Measurements from ENCODE around the gene C1orf21.

C1orf21 gene

DNA sequence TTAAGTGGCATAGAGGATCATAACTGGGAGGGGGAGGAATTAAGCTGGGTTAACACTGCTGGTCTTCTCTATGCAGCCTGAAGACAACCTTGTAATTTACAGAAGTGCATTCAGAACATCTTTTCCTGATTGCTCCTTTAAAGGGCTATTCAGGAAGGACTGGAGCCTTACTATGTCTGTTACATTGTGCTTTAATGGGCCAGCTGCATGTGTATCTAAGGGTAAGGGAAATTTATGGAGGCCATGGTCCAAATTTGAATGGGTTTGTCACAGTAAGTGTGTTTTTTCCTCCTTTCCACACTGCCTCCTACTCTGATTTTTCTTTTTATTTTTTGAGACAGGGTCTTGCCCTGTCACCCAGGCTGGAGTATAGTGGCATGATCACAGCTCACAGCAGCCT lies 19.6 kb downstream of the C1orf21 start:
- Histone ChIP-seq H3K9me3 (ENCODE audit: control insufficient read depth, low read length) (no peaks in the 10 kb centered on the region), H3K36me3 (ENCODE audit: control insufficient read depth, insufficient read depth, low read length) (no peaks in the 10 kb centered on the region), H3K4me3 (ENCODE audit: insufficient read depth, low read depth, low read length, poor library complexity, severe bottlenecking) (no peak overlapping the region), H3K27me3 (replicated peaks; ENCODE audit: control insufficient read depth, insufficient read depth, low read length, poor library complexity, severe bottlenecking) (no peaks in the 10 kb centered on the region), H3K4me1 (ENCODE audit: control insufficient read depth, insufficient read depth, low read length, poor library complexity, severe bottlenecking) (no peaks in the 10 kb centered on the region), H3K27ac (ENCODE audit: insufficient read depth, low read length, poor library complexity, severe bottlenecking) (no peak overlapping the region)
- no peak for DNase-seq

- no peaks in the 10 kb centered on the region for H3K27me3 ChIP-seq (replicated peaks; ENCODE audit: control insufficient read depth, insufficient read depth, low read length, poor library complexity, severe bottlenecking)
- no peak for DNase-seq
- no peak overlapping the region for H3K27ac ChIP-seq (ENCODE audit: insufficient read depth, low read length, poor library complexity, severe bottlenecking)
- H3K4me3 ChIP-seq (ENCODE audit: insufficient read depth, low read depth, low read length, poor library complexity, severe bottlenecking): no peak overlapping the region
- H3K9me3 ChIP-seq (ENCODE audit: control insufficient read depth, low read length): no peaks in the 10 kb centered on the region
- H3K36me3 ChIP-seq (ENCODE audit: control insufficient read depth, insufficient read depth, low read length): no peaks in the 10 kb centered on the region
- H3K4me1 ChIP-seq (ENCODE audit: control insufficient read depth, insufficient read depth, low read length, poor library complexity, severe bottlenecking): no peaks in the 10 kb centered on the region
Observed at GRCh38 chr1:184407816-184408510, 21.1 kb downstream of the C1orf21 start.

DNA sequence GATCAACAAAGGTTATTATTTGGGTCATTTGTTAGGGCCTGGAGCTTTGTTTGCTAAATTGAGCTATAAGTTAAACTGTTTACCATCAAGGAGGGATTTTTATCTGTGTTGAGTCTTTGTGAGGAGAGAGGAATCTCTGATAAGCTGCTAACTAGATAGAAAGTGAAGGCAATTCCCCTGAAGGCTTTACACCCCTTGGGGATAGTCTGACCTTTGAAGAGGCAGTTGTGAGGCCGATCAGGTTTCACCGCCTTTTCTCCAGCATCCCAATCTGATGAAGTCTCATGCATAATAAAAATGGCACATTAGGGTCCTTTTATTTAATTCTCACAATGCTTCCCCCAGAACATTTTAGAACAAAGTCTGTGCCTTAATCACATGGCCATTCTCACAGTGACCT lies 21.8 kb downstream of the C1orf21 start:
- Histone ChIP-seq H3K27me3 (replicated peaks; ENCODE audit: control insufficient read depth, insufficient read depth, low read length, poor library complexity, severe bottlenecking) (no peaks in the 10 kb centered on the region), H3K36me3 (ENCODE audit: control insufficient read depth, insufficient read depth, low read length) (no peaks in the 10 kb centered on the region), H3K4me1 (ENCODE audit: control insufficient read depth, insufficient read depth, low read length, poor library complexity, severe bottlenecking) (no peaks in the 10 kb centered on the region), H3K9me3 (ENCODE audit: control insufficient read depth, low read length) (no peaks in the 10 kb centered on the region), H3K4me3 (ENCODE audit: insufficient read depth, low read depth, low read length, poor library complexity, severe bottlenecking) (no peak overlapping the region), H3K27ac (ENCODE audit: insufficient read depth, low read length, poor library complexity, severe bottlenecking) (no peak overlapping the region)
- no peak for DNase-seq

- Histone ChIP-seq H3K27me3 (replicated peaks; ENCODE audit: control insufficient read depth, insufficient read depth, low read length, poor library complexity, severe bottlenecking) (no peaks in the 10 kb centered on the region), H3K4me1 (ENCODE audit: control insufficient read depth, insufficient read depth, low read length, poor library complexity, severe bottlenecking) (no peaks in the 10 kb centered on the region), H3K36me3 (ENCODE audit: control insufficient read depth, insufficient read depth, low read length) (no peaks in the 10 kb centered on the region), H3K4me3 (ENCODE audit: insufficient read depth, low read depth, low read length, poor library complexity, severe bottlenecking) (no peak overlapping the region), H3K9me3 (ENCODE audit: control insufficient read depth, low read length) (no peaks in the 10 kb centered on the region), H3K27ac (ENCODE audit: insufficient read depth, low read length, poor library complexity, severe bottlenecking) (no peak overlapping the region)
- DNase-seq: no peak
Observed at GRCh38 chr1:184409011-184409410, 22.2 kb downstream of the C1orf21 start.

- DNase-seq: no peak
- no peak overlapping the region for H3K4me3 ChIP-seq (ENCODE audit: insufficient read depth, low read depth, low read length, poor library complexity, severe bottlenecking)
Observed at GRCh38 chr1:184412472-184412871, 25.6 kb downstream of the C1orf21 start.

DNA sequence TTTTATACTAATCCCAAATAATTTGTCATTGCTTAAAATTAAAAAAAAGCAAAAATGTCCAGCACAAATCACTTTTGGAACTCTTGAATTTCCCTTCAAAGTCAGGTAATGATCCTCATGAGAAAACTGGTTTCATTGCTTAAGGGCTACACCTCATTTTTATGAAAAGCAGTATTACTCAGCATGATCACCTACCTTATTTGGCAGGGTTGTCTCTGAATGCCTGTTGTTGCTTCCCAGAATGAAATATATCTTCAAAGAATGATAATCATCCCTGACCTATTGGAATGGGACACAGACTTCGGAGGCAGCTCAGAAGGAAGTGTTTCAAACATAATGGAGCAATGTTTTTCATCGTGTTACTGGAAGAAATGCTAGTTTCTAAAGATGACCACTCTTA lies 29.7 kb downstream of the C1orf21 start:
- Histone ChIP-seq H3K4me3 (ENCODE audit: insufficient read depth, low read depth, low read length, poor library complexity, severe bottlenecking) (no peak overlapping the region), H3K9me3 (ENCODE audit: control insufficient read depth, low read length) (no peaks in the 10 kb centered on the region), H3K4me1 (ENCODE audit: control insufficient read depth, insufficient read depth, low read length, poor library complexity, severe bottlenecking) (no peaks in the 10 kb centered on the region), H3K27ac (ENCODE audit: insufficient read depth, low read length, poor library complexity, severe bottlenecking) (no peak overlapping the region), H3K27me3 (replicated peaks; ENCODE audit: control insufficient read depth, insufficient read depth, low read length, poor library complexity, severe bottlenecking) (no peaks in the 10 kb centered on the region), H3K36me3 (ENCODE audit: control insufficient read depth, insufficient read depth, low read length) (no peaks in the 10 kb centered on the region)
- DNase-seq: no peak

More at GRCh38 chr1:184412472-184412871, 25.6 kb downstream of the C1orf21 start:
- no peak overlapping the region for H3K27ac ChIP-seq (ENCODE audit: insufficient read depth, low read length, poor library complexity, severe bottlenecking)
- no peaks in the 10 kb centered on the region for H3K9me3 ChIP-seq (ENCODE audit: control insufficient read depth, low read length)
- H3K36me3 ChIP-seq (ENCODE audit: control insufficient read depth, insufficient read depth, low read length): no peaks in the 10 kb centered on the region
- no peaks in the 10 kb centered on the region for H3K4me1 ChIP-seq (ENCODE audit: control insufficient read depth, insufficient read depth, low read length, poor library complexity, severe bottlenecking)
- no peaks in the 10 kb centered on the region for H3K27me3 ChIP-seq (replicated peaks; ENCODE audit: control insufficient read depth, insufficient read depth, low read length, poor library complexity, severe bottlenecking)

DNA sequence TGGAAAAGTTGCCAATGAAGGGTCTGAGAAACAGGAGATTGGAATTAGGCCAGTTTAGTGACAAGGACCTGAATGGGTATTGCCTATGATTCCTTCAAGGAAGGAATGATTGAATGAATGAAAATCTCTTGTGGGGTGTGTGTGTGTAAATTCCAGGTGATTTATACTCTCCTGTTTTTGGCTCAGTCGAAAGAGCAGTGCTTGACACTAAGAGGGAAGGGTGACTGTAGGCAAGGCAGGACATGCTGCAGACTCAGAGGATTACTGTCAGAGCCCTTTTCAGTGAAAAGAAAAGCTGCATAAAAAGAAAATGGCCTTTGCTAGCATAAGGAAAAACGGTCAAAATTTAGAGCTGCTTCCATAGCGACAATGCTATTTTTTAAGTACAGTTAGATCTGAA lies 30.1 kb downstream of the C1orf21 start:
- no peaks in the 10 kb centered on the region for H3K27me3 ChIP-seq (replicated peaks; ENCODE audit: control insufficient read depth, insufficient read depth, low read length, poor library complexity, severe bottlenecking)
- no peak overlapping the region for H3K27ac ChIP-seq (ENCODE audit: insufficient read depth, low read length, poor library complexity, severe bottlenecking)
- no peak for DNase-seq
- H3K9me3 ChIP-seq (ENCODE audit: control insufficient read depth, low read length): no peaks in the 10 kb centered on the region
- no peak overlapping the region for H3K4me3 ChIP-seq (ENCODE audit: insufficient read depth, low read depth, low read length, poor library complexity, severe bottlenecking)
- H3K36me3 ChIP-seq (ENCODE audit: control insufficient read depth, insufficient read depth, low read length): no peaks in the 10 kb centered on the region
- no peaks in the 10 kb centered on the region for H3K4me1 ChIP-seq (ENCODE audit: control insufficient read depth, insufficient read depth, low read length, poor library complexity, severe bottlenecking)

DNA sequence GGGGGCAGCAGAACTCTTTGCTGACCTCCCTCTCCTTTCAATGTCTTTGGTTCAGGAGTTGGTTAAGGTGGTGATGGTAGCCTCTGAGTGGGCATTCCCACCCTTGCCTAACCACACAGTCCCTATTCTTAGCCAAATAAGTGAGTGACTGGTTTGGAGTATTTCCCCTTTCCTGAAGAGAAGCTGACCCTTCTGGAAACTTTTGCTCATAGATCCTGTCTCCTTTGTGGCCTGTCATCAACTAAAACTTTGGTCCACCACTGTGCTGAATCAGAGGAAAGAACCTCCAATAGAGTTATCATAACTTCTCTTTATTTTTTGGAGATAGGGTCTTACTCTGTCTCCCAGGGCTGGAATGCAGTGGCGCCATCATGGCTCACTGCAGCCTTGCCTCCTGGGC lies 31.1 kb downstream of the C1orf21 start:
- Histone ChIP-seq H3K4me1 (ENCODE audit: control insufficient read depth, insufficient read depth, low read length, poor library complexity, severe bottlenecking) (no peaks in the 10 kb centered on the region), H3K4me3 (ENCODE audit: insufficient read depth, low read depth, low read length, poor library complexity, severe bottlenecking) (no peak overlapping the region), H3K9me3 (ENCODE audit: control insufficient read depth, low read length) (no peaks in the 10 kb centered on the region), H3K27me3 (replicated peaks; ENCODE audit: control insufficient read depth, insufficient read depth, low read length, poor library complexity, severe bottlenecking) (no peaks in the 10 kb centered on the region), H3K27ac (ENCODE audit: insufficient read depth, low read length, poor library complexity, severe bottlenecking) (no peak overlapping the region), H3K36me3 (ENCODE audit: control insufficient read depth, insufficient read depth, low read length) (no peaks in the 10 kb centered on the region)
- no peak for DNase-seq

- Histone ChIP-seq H3K4me1 (ENCODE audit: control insufficient read depth, insufficient read depth, low read length, poor library complexity, severe bottlenecking) (no peaks in the 10 kb centered on the region), H3K27me3 (replicated peaks; ENCODE audit: control insufficient read depth, insufficient read depth, low read length, poor library complexity, severe bottlenecking) (no peaks in the 10 kb centered on the region), H3K36me3 (ENCODE audit: control insufficient read depth, insufficient read depth, low read length) (no peaks in the 10 kb centered on the region), H3K4me3 (ENCODE audit: insufficient read depth, low read depth, low read length, poor library complexity, severe bottlenecking) (no peak overlapping the region), H3K27ac (ENCODE audit: insufficient read depth, low read length, poor library complexity, severe bottlenecking) (no peak overlapping the region), H3K9me3 (ENCODE audit: control insufficient read depth, low read length) (no peaks in the 10 kb centered on the region)
- no peak for DNase-seq
Observed at GRCh38 chr1:184418652-184419349, 32.0 kb downstream of the C1orf21 start.

DNA sequence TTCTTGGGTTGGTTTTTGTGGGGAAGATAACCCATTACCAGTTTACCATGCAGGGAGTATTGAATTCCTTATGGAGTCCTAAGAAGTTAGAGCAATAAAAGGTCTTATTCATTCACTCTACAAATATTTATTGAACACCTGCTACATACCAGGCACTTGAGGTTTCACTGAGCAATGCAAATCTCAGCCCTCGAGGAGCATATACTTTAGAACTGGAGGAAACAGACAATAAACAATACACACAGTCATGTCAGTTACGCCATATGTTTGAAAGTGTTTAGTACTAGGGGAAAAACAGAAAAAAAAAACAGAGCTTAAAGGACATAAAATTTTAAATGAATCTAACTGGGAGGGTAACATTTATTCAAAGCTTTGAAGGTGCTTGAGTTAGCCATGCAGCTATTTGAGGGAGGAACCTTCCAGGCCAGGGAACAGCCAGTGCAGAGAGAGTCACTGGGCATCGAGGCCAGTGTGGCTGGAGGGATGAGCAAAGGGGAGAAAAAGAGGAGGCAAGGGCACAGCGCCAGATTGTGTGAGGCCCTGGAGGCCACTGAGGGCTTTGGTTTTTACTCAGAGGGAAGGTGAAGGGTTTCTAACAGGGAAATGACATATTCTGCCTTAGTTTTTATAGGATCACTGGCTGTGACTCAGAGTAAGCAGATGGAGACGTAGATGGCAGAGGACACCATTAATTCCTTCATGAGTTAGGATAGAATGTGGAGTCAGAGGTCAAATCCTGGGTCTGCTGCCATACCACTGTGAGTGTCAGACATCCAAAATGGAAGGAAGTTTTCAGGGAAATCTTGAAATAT lies 32.7 kb downstream of the C1orf21 start:
- no peak overlapping the region for H3K27ac ChIP-seq (ENCODE audit: insufficient read depth, low read length, poor library complexity, severe bottlenecking)
- no peaks in the 10 kb centered on the region for H3K9me3 ChIP-seq (ENCODE audit: control insufficient read depth, low read length)
- no peaks in the 10 kb centered on the region for H3K36me3 ChIP-seq (ENCODE audit: control insufficient read depth, insufficient read depth, low read length)
- DNase-seq: no peak
- no peaks in the 10 kb centered on the region for H3K27me3 ChIP-seq (replicated peaks; ENCODE audit: control insufficient read depth, insufficient read depth, low read length, poor library complexity, severe bottlenecking)
- H3K4me1 ChIP-seq (ENCODE audit: control insufficient read depth, insufficient read depth, low read length, poor library complexity, severe bottlenecking): no peaks in the 10 kb centered on the region
- H3K4me3 ChIP-seq (ENCODE audit: insufficient read depth, low read depth, low read length, poor library complexity, severe bottlenecking): no peak overlapping the region

Data from effector memory CD4-positive, alpha-beta T cell (primary cell).